ENCODE data around the gene ZBTB14. TPM values are rescaled to one million over a fixed set of nuclear protein-coding genes. Genes with fewer than 3 reads are reported as not detected.

Gene ZBTB14
- total RNA-seq, 1 experiment from 2014 or later, result 8.2 TPM

DNA sequence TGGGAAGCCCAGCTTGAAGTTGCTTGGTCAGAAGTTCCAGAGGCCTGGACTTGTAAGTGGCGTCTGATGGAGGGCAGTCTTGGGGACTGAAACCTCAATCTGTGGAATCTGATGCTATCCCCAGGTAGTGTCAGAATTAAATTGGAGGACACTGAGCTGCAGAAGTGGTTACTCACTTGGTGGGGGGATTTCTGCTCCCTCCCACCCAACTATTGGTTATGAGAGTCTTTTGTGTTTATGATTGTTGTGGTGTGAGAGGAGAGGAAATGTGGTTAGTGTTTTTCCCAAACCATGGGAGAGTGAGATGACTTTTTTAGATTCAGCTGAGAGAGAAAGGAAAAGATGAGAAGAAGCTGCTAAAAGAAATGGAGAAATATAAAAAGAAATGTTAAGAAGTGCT lies 12.8 kb downstream of the ZBTB14 start:
- Histone ChIP-seq H3K9me2 (ENCODE audit: insufficient read depth) (no peaks in the 10 kb centered on the region), H3K36me3 (ENCODE audit: control insufficient read depth in 1 of 2, insufficient read depth in 2 of 2, low read length in 2 of 2) (no peaks in the 10 kb centered on the region), H2AFZ (ENCODE audit: low read depth, low read length, poor library complexity, severe bottlenecking) (no peak overlapping the region), H3K79me2 (ENCODE audit: insufficient read depth, low read length) (no peaks in the 10 kb centered on the region), H3K27me3 (ENCODE audit: insufficient read depth, low read length) (no peaks in the 10 kb centered on the region), H3K27ac (ENCODE audit: low read depth, low read length) (no peak overlapping the region), H4K20me1 (ENCODE audit: insufficient read depth) (no peaks in the 10 kb centered on the region), H3K9me3 (ENCODE audit: control insufficient read depth in 1 of 2, insufficient read depth in 1 of 2, low read depth in 1 of 2, low read length in 2 of 2) (no peaks in the 10 kb centered on the region), H3K4me1 (ENCODE audit: control insufficient read depth in 1 of 2, insufficient read depth in 2 of 2, low read length in 2 of 2) (no peaks in the 10 kb centered on the region), H3K9ac (ENCODE audit: low read length) (no peak overlapping the region), H3K4me2 (ENCODE audit: low read length) (no peak overlapping the region), H3K4me3 (replicated peaks in 1 of 2; ENCODE audit: low read depth in 1 of 2, low read length in 2 of 2) (no peak overlapping the region)
- RAD21 ChIA-PET (ENCODE audit: low non-redundant PET in 1 of 2, low total read pairs in 2 of 2, uncharacterized antibody in 2 of 2, unreplicated experiment in 2 of 2), result no interaction called here
- no TSS peak for BruUV-seq (replicated peaks)
- intact Hi-C loops (cut with micrococcal nuclease), result no loop called here
- ATAC-seq (no peak), DNase-seq (ENCODE audit: low read depth, low spot score) (no peak)
- POLR2A ChIA-PET, result no interaction called here
- TF ChIP-seq POLR2AphosphoS5 (IDR thresholded peaks at IDR 0.05; ENCODE audit: low read depth, low read length) (no peak), POLR2A (IDR thresholded peaks at IDR 0.05; ENCODE audit: borderline replicate concordance, extremely low read depth, insufficient read depth, insufficient read length) (no peak), EZH2 (IDR thresholded peaks at IDR 0.05) (no peak), ZNF274 (IDR thresholded peaks at IDR 0.05; ENCODE audit: low read depth, low read length) (no peak), FOSL1 (IDR thresholded peaks at IDR 0.05; ENCODE audit: low read depth) (no peak), TCF7L2 (IDR thresholded peaks at IDR 0.05; ENCODE audit: borderline replicate concordance, extremely low read depth, insufficient read depth, insufficient read length) (no peak), SRF (IDR thresholded peaks at IDR 0.05; ENCODE audit: low read depth) (no peak), EZH2phosphoT487 (IDR thresholded peaks at IDR 0.05; ENCODE audit: borderline replicate concordance) (no peak), RAD21 (IDR thresholded peaks at IDR 0.05; ENCODE audit: low read depth) (no peak), SP1 (IDR thresholded peaks at IDR 0.05; ENCODE audit: low read depth) (no peak), JUND (IDR thresholded peaks at IDR 0.05) (no peak), ZFX (IDR thresholded peaks at IDR 0.05) (no peak), EGR1 (IDR thresholded peaks at IDR 0.05; ENCODE audit: low read depth) (no peak), YY1 (IDR thresholded peaks at IDR 0.05; ENCODE audit: extremely low read depth, insufficient replicate concordance, low read depth, low read length) (no peak)
- TF ChIP-seq, protein P1, sequence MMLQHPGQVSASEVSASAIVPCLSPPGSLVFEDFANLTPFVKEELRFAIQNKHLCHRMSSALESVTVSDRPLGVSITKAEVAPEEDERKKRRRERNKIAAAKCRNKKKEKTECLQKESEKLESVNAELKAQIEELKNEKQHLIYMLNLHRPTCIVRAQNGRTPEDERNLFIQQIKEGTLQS (IDR thresholded peaks at IDR 0.05), result no peak
- TF ChIP-seq, protein P2, sequence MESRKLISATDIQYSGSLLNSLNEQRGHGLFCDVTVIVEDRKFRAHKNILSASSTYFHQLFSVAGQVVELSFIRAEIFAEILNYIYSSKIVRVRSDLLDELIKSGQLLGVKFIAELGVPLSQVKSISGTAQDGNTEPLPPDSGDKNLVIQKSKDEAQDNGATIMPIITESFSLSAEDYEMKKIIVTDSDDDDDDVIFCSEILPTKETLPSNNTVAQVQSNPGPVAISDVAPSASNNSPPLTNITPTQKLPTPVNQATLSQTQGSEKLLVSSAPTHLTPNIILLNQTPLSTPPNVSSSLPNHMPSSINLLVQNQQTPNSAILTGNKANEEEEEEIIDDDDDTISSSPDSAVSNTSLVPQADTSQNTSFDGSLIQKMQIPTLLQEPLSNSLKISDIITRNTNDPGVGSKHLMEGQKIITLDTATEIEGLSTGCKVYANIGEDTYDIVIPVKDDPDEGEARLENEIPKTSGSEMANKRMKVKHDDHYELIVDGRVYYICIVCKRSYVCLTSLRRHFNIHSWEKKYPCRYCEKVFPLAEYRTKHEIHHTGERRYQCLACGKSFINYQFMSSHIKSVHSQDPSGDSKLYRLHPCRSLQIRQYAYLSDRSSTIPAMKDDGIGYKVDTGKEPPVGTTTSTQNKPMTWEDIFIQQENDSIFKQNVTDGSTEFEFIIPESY (IDR thresholded peaks at IDR 0.05; ENCODE audit: extremely low read depth, insufficient replicate concordance, low read length), result no peak
- TF ChIP-seq, protein P3, sequence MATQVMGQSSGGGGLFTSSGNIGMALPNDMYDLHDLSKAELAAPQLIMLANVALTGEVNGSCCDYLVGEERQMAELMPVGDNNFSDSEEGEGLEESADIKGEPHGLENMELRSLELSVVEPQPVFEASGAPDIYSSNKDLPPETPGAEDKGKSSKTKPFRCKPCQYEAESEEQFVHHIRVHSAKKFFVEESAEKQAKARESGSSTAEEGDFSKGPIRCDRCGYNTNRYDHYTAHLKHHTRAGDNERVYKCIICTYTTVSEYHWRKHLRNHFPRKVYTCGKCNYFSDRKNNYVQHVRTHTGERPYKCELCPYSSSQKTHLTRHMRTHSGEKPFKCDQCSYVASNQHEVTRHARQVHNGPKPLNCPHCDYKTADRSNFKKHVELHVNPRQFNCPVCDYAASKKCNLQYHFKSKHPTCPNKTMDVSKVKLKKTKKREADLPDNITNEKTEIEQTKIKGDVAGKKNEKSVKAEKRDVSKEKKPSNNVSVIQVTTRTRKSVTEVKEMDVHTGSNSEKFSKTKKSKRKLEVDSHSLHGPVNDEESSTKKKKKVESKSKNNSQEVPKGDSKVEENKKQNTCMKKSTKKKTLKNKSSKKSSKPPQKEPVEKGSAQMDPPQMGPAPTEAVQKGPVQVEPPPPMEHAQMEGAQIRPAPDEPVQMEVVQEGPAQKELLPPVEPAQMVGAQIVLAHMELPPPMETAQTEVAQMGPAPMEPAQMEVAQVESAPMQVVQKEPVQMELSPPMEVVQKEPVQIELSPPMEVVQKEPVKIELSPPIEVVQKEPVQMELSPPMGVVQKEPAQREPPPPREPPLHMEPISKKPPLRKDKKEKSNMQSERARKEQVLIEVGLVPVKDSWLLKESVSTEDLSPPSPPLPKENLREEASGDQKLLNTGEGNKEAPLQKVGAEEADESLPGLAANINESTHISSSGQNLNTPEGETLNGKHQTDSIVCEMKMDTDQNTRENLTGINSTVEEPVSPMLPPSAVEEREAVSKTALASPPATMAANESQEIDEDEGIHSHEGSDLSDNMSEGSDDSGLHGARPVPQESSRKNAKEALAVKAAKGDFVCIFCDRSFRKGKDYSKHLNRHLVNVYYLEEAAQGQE (IDR thresholded peaks at IDR 0.05; ENCODE audit: low read depth), result no peak
- TF ChIP-seq, protein P4, sequence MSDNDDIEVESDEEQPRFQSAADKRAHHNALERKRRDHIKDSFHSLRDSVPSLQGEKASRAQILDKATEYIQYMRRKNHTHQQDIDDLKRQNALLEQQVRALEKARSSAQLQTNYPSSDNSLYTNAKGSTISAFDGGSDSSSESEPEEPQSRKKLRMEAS (IDR thresholded peaks at IDR 0.05), result no peak
- CTCF ChIA-PET, result no interaction called here
